ENCODE data around the gene ATXN7L1. TPM values are rescaled to one million over a fixed set of nuclear protein-coding genes. Genes with fewer than 3 reads are reported as not detected.
A peak's percentile ranks its signal among the peaks of the same experiment; 100 is the strongest.

Gene ATXN7L1
- total RNA-seq, 4 donors from 2014 or later = 8.1 to 13.5 (median 9.1) TPM

DNA sequence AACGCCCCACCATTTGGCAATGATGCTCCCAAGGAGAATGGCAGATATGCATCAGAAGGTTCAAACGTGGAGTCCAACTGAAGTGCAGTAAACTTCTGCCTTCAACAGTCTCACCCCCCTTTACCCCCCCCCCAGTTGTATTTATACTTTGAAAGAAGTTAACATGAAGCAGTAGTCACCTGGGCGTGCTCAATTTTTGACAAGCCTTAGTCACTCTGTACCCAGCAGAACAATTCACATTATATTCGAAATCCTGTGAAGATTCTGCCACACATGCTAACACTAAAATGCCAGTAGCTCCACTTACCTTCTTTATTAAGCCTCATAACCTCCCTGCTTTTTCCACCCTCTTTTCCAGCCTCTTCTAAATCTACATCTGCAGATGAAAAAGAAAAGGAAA lies 894 bp downstream of the ATXN7L1 start:
- DNase-seq (ENCODE audit: low spot score in 2 of 2) = no peak
- TF ChIP-seq, protein P1, sequence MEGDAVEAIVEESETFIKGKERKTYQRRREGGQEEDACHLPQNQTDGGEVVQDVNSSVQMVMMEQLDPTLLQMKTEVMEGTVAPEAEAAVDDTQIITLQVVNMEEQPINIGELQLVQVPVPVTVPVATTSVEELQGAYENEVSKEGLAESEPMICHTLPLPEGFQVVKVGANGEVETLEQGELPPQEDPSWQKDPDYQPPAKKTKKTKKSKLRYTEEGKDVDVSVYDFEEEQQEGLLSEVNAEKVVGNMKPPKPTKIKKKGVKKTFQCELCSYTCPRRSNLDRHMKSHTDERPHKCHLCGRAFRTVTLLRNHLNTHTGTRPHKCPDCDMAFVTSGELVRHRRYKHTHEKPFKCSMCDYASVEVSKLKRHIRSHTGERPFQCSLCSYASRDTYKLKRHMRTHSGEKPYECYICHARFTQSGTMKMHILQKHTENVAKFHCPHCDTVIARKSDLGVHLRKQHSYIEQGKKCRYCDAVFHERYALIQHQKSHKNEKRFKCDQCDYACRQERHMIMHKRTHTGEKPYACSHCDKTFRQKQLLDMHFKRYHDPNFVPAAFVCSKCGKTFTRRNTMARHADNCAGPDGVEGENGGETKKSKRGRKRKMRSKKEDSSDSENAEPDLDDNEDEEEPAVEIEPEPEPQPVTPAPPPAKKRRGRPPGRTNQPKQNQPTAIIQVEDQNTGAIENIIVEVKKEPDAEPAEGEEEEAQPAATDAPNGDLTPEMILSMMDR (IDR thresholded peaks at IDR 0.05) = no peak
- no peak for TF ChIP-seq POLR2A (IDR thresholded peaks at IDR 0.05)
- peak overlapping the region; percentile 73 for H3K4me3 ChIP-seq (ENCODE audit: low read depth, poor library complexity, severe bottlenecking)
- WGBS, 2 donors = 18 to 27% methylated on average over 4 of the region's 4 CpGs
- intact Hi-C loops (cut with DNase I; ENCODE audit: low total_unique reads) = loop anchor here (10.0 kb wide), 1 partner anchor 201 kb away; no protein-coding TSS in a partner anchor

DNA sequence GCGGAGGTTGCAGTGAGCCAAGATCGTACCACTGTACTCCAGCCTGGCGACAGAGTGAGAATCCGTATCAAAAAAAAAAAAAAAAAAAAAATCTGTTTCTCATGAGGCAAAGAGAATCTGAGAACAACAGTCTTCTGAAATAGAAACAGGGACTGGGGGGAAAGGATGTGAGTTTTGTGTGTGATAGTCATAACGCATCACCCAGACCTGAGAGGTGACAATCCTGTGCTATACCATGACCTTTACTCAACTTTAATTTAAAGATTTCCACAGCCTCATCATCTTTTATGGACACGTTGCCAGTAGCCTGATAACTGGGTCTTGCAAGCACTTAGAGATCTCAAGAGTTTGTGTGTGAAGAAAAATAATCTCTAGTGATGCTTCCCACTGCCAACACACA lies 2.3 kb downstream of the ATXN7L1 start:
- intact Hi-C loops (cut with DNase I; ENCODE audit: low total_unique reads) = loop anchor here (10.0 kb wide), 1 partner anchor 199 kb away; no protein-coding TSS in a partner anchor

DNA sequence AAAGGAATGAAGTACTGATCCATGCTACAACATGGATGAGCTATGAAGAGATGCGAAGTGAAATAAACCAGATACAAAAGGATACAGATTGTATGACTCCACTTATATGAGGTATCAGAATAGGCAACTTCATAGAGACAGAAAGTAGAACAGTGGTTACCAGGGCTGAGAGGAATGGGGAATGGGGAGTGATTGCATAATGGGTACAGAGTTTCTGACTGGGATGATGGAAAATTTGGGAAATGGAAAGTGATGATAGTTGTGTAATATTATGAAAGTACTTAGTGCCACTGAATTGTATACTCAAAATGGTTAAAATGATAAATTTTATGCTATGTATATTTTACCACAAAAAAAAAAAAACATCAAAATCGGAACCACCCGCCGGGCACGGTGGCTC lies 3.9 kb downstream of the ATXN7L1 start:
- DNase-seq (ENCODE audit: low spot score in 2 of 2) = no peak
- intact Hi-C loops (cut with DNase I; ENCODE audit: low total_unique reads) = loop anchor here (10.0 kb wide), 1 partner anchor 198 kb away; no protein-coding TSS in a partner anchor
- TF ChIP-seq POLR2A (IDR thresholded peaks at IDR 0.05) = no peak
- TF ChIP-seq, protein P1 (IDR thresholded peaks at IDR 0.05) = no peak
- WGBS, 2 donors = 96% methylated on average over 5 of the region's 5 CpGs
- H3K4me3 ChIP-seq (ENCODE audit: low read depth, poor library complexity, severe bottlenecking) = no peak overlapping the region

More for the DNA sequence above, 2.3 kb downstream of the ATXN7L1 start:
- DNase-seq (ENCODE audit: low spot score in 2 of 2) = no peak
- WGBS, 2 donors = 89 to 97% methylated on average over 6 of the region's 6 CpGs
- no peak overlapping the region for H3K4me3 ChIP-seq (ENCODE audit: low read depth, poor library complexity, severe bottlenecking)
- no peak for TF ChIP-seq POLR2A (IDR thresholded peaks at IDR 0.05)

DNA sequence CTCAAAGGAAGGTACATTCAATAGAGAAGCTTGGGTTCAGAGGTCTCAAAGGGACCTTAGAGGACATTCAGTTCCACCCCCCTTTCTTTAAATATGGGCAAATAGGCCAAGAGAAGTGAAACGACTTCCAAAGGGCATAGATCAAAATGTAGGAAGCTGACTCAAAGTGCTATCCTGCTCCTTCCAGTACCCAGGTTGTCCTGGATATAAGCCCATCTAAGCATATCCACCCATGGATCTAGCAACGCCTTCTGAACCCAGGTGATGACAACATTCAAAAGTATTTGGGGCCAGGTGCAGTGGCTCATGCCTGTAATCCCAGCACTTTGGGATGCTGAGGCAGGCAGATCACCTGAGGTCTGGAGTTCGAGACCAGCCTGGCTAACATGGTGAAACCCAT lies 5.3 kb downstream of the ATXN7L1 start:
- intact Hi-C loops (cut with DNase I; ENCODE audit: low total_unique reads) = loop anchor here (10.0 kb wide), 1 partner anchor 196 kb away; no protein-coding TSS in a partner anchor
- no peak for TF ChIP-seq POLR2A (IDR thresholded peaks at IDR 0.05)
- 56 to 61% methylated on average over 3 of the region's 3 CpGs for WGBS, 2 donors
- H3K4me3 ChIP-seq (ENCODE audit: low read depth, poor library complexity, severe bottlenecking) = no peak overlapping the region
- no peak for DNase-seq (ENCODE audit: low spot score in 2 of 2)

DNA sequence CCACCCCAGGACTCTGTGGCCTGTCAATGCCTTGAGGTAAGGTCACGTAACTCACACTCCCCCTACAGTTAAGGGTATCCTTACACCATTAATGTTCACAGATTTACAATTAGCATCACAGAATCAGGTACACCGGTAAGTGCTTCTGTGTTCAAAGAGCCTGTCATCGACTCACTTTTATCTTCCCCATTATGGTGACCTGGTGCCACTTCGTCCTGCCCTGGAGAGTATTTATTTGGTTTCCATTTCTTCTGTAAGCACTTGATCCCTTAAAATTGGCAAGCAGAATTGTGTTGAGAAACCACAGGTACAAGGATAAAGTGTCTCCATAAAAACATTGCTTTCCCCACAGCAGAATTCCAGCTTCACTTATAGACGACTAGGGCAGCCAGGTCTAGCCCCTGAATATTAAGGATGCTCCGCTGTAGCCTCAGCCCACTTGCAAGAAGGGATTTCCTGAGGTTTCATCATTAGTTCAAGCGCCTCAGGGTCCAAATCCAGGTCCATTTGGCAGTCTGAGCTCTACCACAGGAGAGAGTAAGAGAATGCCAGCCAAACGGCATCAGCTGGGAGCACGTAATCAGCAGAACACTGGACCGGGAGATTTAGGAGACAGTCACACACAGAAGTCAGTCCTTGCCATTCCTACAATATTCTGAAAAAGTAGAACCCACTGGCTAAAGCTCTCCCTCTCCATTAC lies 10.1 kb downstream of the ATXN7L1 start:
- intact Hi-C loops (cut with DNase I; ENCODE audit: low total_unique reads) = no loop called here
- TF ChIP-seq, protein P1 (IDR thresholded peaks at IDR 0.05) = no peak
- TF ChIP-seq POLR2A (IDR thresholded peaks at IDR 0.05) = no peak
- 74 to 86% methylated on average over 10 of the region's 10 CpGs for WGBS, 2 donors
- no peak for DNase-seq (ENCODE audit: low spot score in 2 of 2)
- no peak overlapping the region for H3K4me3 ChIP-seq (ENCODE audit: low read depth, poor library complexity, severe bottlenecking)

DNA sequence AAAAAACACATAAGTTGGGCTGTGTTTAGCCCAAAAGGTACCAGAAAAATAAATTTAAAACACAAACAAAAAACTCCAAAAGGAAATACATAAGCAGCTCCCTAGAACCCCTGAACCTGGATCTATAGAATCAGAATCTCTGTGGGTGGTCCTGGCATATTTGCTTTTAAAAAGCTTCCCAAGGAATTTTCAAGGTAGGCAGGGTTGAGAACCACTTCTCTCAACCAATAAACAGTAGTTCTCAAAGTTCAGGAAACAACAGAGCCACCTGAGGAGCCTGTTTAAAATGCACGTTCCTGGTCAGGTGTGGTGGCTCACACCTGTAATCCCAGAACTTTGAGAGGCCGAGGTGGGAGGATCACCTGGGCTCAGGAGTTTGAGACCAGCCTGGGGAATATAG lies 12.5 kb downstream of the ATXN7L1 start:
- TF ChIP-seq POLR2A (IDR thresholded peaks at IDR 0.05) = no peak
- TF ChIP-seq, protein P1 (IDR thresholded peaks at IDR 0.05) = no peak
- no peak overlapping the region for H3K4me3 ChIP-seq (ENCODE audit: low read depth, poor library complexity, severe bottlenecking)
- intact Hi-C loops (cut with DNase I; ENCODE audit: low total_unique reads) = no loop called here
- 88 to 97% methylated on average over 2 of the region's 2 CpGs for WGBS, 2 donors
- DNase-seq (ENCODE audit: low spot score in 2 of 2) = no peak

DNA sequence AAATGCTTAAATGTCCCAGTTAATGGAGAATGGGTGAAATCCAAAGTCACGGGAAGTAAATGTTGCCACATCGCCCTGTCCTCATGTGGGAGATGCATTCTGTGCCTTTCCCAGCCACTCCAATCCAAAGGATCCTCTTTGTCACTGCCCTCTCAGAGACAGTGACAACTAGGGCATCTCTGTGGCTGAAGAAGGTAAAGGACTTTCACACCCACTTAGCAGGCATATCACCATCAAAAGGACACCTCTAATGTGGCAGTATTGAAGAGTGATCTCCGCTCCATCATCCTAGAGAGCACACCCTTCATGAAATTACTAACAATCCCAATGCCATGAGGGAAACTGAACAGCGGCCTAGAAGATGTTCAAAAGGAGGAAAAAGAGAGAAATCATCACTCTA lies 13.6 kb downstream of the ATXN7L1 start:
- intact Hi-C loops (cut with DNase I; ENCODE audit: low total_unique reads) = no loop called here
- no peak overlapping the region for H3K4me3 ChIP-seq (ENCODE audit: low read depth, poor library complexity, severe bottlenecking)
- WGBS, 2 donors = 96 to 99% methylated on average over 4 of the region's 4 CpGs
- TF ChIP-seq POLR2A (IDR thresholded peaks at IDR 0.05) = no peak
- TF ChIP-seq, protein P1 (IDR thresholded peaks at IDR 0.05) = no peak
- no peak for DNase-seq (ENCODE audit: low spot score in 2 of 2)
